Spleen (tissue), 11 donors: ENCODE data around the gene ARID3B. TPM values are rescaled to one million over a fixed set of nuclear protein-coding genes. Genes with fewer than 3 reads are reported as not detected.

ENCODE experiments used
- DNase-seq: peaks from one replicate; pipeline ENCODE4 v3.0.0-alpha.2; 2020
- H3K27ac ChIP-seq, 8 donors: fragments of 200-600 bp; sonication (generic) in 7 of 8; 1 replicate in 4 of 8; 2 replicates in 4 of 8; pipeline versions ENCODE4 v1.5.0 to v1.8.0; 2016 to 2021; ENCODE audit warnings: inconsistent platforms in 4 of 8, mild to moderate bottlenecking in 4 of 8, moderate library complexity in 1 of 8
- H3K27me3 ChIP-seq, 7 donors: fragments of 200-600 bp; sonication (generic) in 6 of 7; replicated peaks in 1 of 7; 1 replicate in 4 of 7; 2 replicates in 3 of 7; pipeline versions ENCODE4 v1.5.0 to v1.8.0; 2016 to 2021; ENCODE audit warnings: inconsistent platforms in 3 of 7, mild to moderate bottlenecking in 1 of 7
- H3K36me3 ChIP-seq, 6 donors: fragments of 200-600 bp; sonication (generic) in 5 of 6; 1 replicate in 4 of 6; 2 replicates in 2 of 6; pipeline versions ENCODE4 v1.5.0 to v1.8.0; 2016 to 2021; ENCODE audit warnings: inconsistent platforms in 2 of 6
- H3K4me1 ChIP-seq, 6 donors: fragments of 200-600 bp; sonication (generic) in 5 of 6; 1 replicate in 3 of 6; 2 replicates in 3 of 6; pipeline versions ENCODE4 v1.5.0 to v1.8.0; 2016 to 2021; ENCODE audit warnings: inconsistent platforms in 3 of 6
- H3K4me3 ChIP-seq, 8 donors: fragments of 200-600 bp; sonication (generic) in 7 of 8; 1 replicate in 4 of 8; 2 replicates in 4 of 8; pipeline versions ENCODE4 v1.5.0 to v1.8.0; 2016 to 2021; ENCODE audit warnings: inconsistent platforms in 4 of 8, mild to moderate bottlenecking in 4 of 8, moderate library complexity in 2 of 8
- H3K9me3 ChIP-seq, 8 donors: fragments of 200-600 bp; sonication (generic) in 7 of 8; 1 replicate in 4 of 8; 2 replicates in 4 of 8; pipeline versions ENCODE4 v1.5.0 to v1.8.0; 2016 to 2021; ENCODE audit warnings: inconsistent platforms in 4 of 8
- POLR2A ChIP-seq, 3 donors: fragments of 450-650 bp; IDR thresholded peaks; one replicate each; pipeline ENCODE4 v1.5.1; 2017; ENCODE audit warnings: antibody characterized with exemption in 3 of 3, mild to moderate bottlenecking in 1 of 3
- POLR2AphosphoS5 ChIP-seq, 3 donors: sonication (generic); formaldehyde crosslinking; IDR thresholded peaks; one replicate each; pipeline ENCODE4 v1.5.1; 2017; ENCODE audit warnings: antibody characterized with exemption in 3 of 3
- WGBS, 5 donors: extraction: QIAGEN DNeasy Blood & Tissue Kit in 3 of 5; methylation state at CpG; one replicate each; pipeline versions ENCODE4 v1.1.5 to v1.1.7; 2013 to 2018; 5-methylcytosine and 5-hydroxymethylcytosine counted together
- intact Hi-C: fragments of 100-400 bp; cut with DNase I; formaldehyde crosslinking; loops from one replicate; pipeline ENCODE4 v1.15.0; 2023; ENCODE audit warnings: low total_unique reads
- polyA plus RNA-seq, 3 donors: library from polyadenylated mRNA; stranded (reverse); fragments of 200-250 nt; gene quantifications; one replicate each; pipeline ENCODE4 v1.2.1, GENCODE V29; 2013
- total RNA-seq, 7 donors: library from RNA; depleted of rRNA in 3 of 7; stranded (reverse); fragments of >200 nt in 3 of 7; fragmentation: NEBNext Ultra II Directional in 4 of 7; extraction: Animal tissue kit (Norgen Biotek cat#: 25700) in 4 of 7; gene quantifications; one replicate each; pipeline versions ENCODE4 v1.1.0 to v1.2.1, GENCODE V29; 2016 to 2021
- TF ChIP-seq, protein P1 (sequence below), 11 experiments: fragments of 200-600 bp in 7 of 11; fragments of 450-650 bp in 4 of 11; sonication (generic) in 4 of 11; IDR thresholded peaks in 8 of 11; conservative IDR thresholded peaks in 3 of 11; 1 replicate in 7 of 11; 2 replicates in 4 of 11; pipeline versions ENCODE4 v1.4.0 to v1.8.0; 2016 to 2021; ENCODE audit warnings: antibody characterized with exemption in 11 of 11, inconsistent platforms in 4 of 11, mild to moderate bottlenecking in 1 of 11
- donor health status: healthy with polysubstance abuse.
- donor health status: DM: no; HTN: no; CAD: no; lungs with moderate emphysema.
- donor health status: DM: no; HTN: no; CAD: no.
- donor health status: Bipolar disorder and iron deficiency.
- donor health status: healthy.
- donor health status: DM: no; HTN: no; CAD: no.
- donor health status: DM: yes; HTN: yes; CAD: no.

ARID3B gene
- total and polyA plus RNA-seq, 10 donors, result 3.5 to 25.2 (median 15.6) TPM

- H3K9me3 ChIP-seq, result no peaks in the 10 kb centered on the region
- intact Hi-C loops, result loop anchor here (10.0 kb wide), 1 partner anchor 67 kb away; the partner anchor contains the start of gene CLK3
- TF ChIP-seq POLR2A (IDR thresholded peaks at IDR 0.05) (no peak), POLR2AphosphoS5 (IDR thresholded peaks at IDR 0.05) (no peak)
- TF ChIP-seq, protein P1, sequence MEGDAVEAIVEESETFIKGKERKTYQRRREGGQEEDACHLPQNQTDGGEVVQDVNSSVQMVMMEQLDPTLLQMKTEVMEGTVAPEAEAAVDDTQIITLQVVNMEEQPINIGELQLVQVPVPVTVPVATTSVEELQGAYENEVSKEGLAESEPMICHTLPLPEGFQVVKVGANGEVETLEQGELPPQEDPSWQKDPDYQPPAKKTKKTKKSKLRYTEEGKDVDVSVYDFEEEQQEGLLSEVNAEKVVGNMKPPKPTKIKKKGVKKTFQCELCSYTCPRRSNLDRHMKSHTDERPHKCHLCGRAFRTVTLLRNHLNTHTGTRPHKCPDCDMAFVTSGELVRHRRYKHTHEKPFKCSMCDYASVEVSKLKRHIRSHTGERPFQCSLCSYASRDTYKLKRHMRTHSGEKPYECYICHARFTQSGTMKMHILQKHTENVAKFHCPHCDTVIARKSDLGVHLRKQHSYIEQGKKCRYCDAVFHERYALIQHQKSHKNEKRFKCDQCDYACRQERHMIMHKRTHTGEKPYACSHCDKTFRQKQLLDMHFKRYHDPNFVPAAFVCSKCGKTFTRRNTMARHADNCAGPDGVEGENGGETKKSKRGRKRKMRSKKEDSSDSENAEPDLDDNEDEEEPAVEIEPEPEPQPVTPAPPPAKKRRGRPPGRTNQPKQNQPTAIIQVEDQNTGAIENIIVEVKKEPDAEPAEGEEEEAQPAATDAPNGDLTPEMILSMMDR (IDR thresholded peaks at IDR 0.05 in 8 of 11, conservative IDR thresholded peaks at IDR 0.05 in 3 of 11), result no peak
- H3K36me3 ChIP-seq, result peaks cover 0 to 67% (median 21%) of the 10 kb centered on the region in 6 donors
- no peaks in the 10 kb centered on the region for H3K27me3 ChIP-seq
- DNase-seq, result no peak
- 82 to 96% (median 90%) methylated on average over 3 of the region's 3 CpGs for WGBS, 5 donors
- no peak overlapping the region for H3K27ac ChIP-seq
- no peak overlapping the region for H3K4me3 ChIP-seq
- peaks cover 30 to 91% (median 45%) of the 10 kb centered on the region in 6 donors for H3K4me1 ChIP-seq
Observed at GRCh38 chr15:74547616-74548015, 6.6 kb downstream of the ARID3B start.

- no peaks in the 10 kb centered on the region for H3K27me3 ChIP-seq
- 70 to 88% (median 84%) methylated on average over 5 of the region's 5 CpGs for WGBS, 5 donors
- no peaks in the 10 kb centered on the region for H3K9me3 ChIP-seq
- intact Hi-C loops, result loop anchor here (10.0 kb wide), 1 partner anchor 67 kb away; the partner anchor contains the start of gene CLK3
- TF ChIP-seq POLR2AphosphoS5 (IDR thresholded peaks at IDR 0.05), result no peak
- no peak for TF ChIP-seq POLR2A (IDR thresholded peaks at IDR 0.05)
- peaks cover 25 to 90% (median 40%) of the 10 kb centered on the region in 6 donors for H3K4me1 ChIP-seq
- DNase-seq, result no peak
- no peak overlapping the region for H3K4me3 ChIP-seq
- no peak overlapping the region for H3K27ac ChIP-seq
- H3K36me3 ChIP-seq, result peaks cover 0 to 73% (median 23%) of the 10 kb centered on the region in 6 donors
Observed at GRCh38 chr15:74548241-74548640, 7.2 kb downstream of the ARID3B start.

- no peak overlapping the region for H3K27ac ChIP-seq
- WGBS, 5 donors, result 62 to 83% (median 69%) methylated on average over 5 of the region's 5 CpGs
- no peak for DNase-seq
- TF ChIP-seq POLR2A (IDR thresholded peaks at IDR 0.05), result no peak
- no peak for TF ChIP-seq POLR2AphosphoS5 (IDR thresholded peaks at IDR 0.05)
- TF ChIP-seq, protein P1 (IDR thresholded peaks at IDR 0.05 in 8 of 11, conservative IDR thresholded peaks at IDR 0.05 in 3 of 11), result no peak
- H3K4me3 ChIP-seq, result no peak overlapping the region
- peaks cover 21 to 77% (median 32%) of the 10 kb centered on the region in 6 donors for H3K4me1 ChIP-seq
- intact Hi-C loops, result loop anchor here (10.0 kb wide), 1 partner anchor 65 kb away; the partner anchor contains the start of gene CLK3
- no peaks in the 10 kb centered on the region for H3K27me3 ChIP-seq
- H3K36me3 ChIP-seq, result peaks cover 0 to 75% (median 23%) of the 10 kb centered on the region in 6 donors
- H3K9me3 ChIP-seq, result no peaks in the 10 kb centered on the region
Observed at GRCh38 chr15:74549816-74550215, 8.8 kb downstream of the ARID3B start.

DNA sequence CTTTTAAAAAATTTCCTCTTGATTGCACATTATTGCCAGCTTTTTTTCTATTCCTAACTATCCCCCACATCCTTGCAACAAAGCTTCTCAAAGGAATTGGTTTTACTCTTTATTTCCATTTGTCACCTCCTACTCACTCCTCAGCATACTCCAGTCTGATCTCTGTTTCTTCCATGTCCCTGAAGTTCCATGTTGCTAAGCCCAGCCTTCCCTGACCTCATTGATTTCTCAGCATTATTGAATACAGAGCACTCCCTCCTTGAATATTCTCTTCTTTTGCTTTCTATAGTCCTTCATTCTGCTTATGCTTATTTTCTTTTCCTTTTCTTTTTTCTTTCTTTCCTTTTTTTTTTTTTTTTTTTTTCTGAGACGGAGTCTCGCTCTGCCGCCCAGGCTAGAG, 10.7 kb downstream of the ARID3B start:
- intact Hi-C loops, result no loop called here
- no peaks in the 10 kb centered on the region for H3K9me3 ChIP-seq
- H3K4me1 ChIP-seq, result peaks cover 4 to 58% (median 14%) of the 10 kb centered on the region in 6 donors
- H3K27me3 ChIP-seq, result no peaks in the 10 kb centered on the region
- H3K27ac ChIP-seq, result no peak overlapping the region
- peaks cover 0 to 82% (median 25%) of the 10 kb centered on the region in 6 donors for H3K36me3 ChIP-seq
- no peak overlapping the region for H3K4me3 ChIP-seq
- TF ChIP-seq, protein P1 (IDR thresholded peaks at IDR 0.05 in 8 of 11, conservative IDR thresholded peaks at IDR 0.05 in 3 of 11), result no peak
- TF ChIP-seq POLR2A (IDR thresholded peaks at IDR 0.05), result no peak
- WGBS, 5 donors, result 89 to 100% (median 95%) methylated on average over 3 of the region's 3 CpGs
- DNase-seq, result no peak
